ENCODE measurements around the gene GDF10. TPM values are rescaled to one million over a fixed set of nuclear protein-coding genes. Genes with fewer than 3 reads are reported as not detected.

The GDF10 gene
- total and polyA plus RNA-seq, 9 of the 15 experiments (the other 6 are each of a cell fraction or from before 2014, with no cell fraction given) = 0.03 to 0.20 (median 0.11) TPM; not detected in 6

- TF ChIP-seq HNRNPH1 (optimal IDR thresholded peaks at IDR 0.05; ENCODE audit: low read depth, low read length) (no peak), SAP30 (IDR thresholded peaks at IDR 0.05; ENCODE audit: borderline replicate concordance, insufficient read depth, low read depth, low read length, poor library complexity, severe bottlenecking) (no peak), BRF1 (IDR thresholded peaks at IDR 0.05; ENCODE audit: borderline replicate concordance, extremely low read depth, insufficient read length) (no peak), ZHX1 (conservative IDR thresholded peaks at IDR 0.05; ENCODE audit: low read length) (no peak), RBBP5 (IDR thresholded peaks at IDR 0.05; ENCODE audit: borderline replicate concordance, insufficient read depth, low read length, poor library complexity, severe bottlenecking) (no peak)
Observed at GRCh38 chr10:47333532-47333931, 33.5 kb downstream of the GDF10 start (continued).

GRCh38 chr10:47334466-47335295 is 34.7 kb downstream of the GDF10 start:
- Histone ChIP-seq H3K4me1 (replicated peaks in 1 of 2; ENCODE audit: control insufficient read depth in 2 of 2, insufficient read depth in 2 of 2, low read length in 2 of 2) (peaks cover 24 to 35% of the 10 kb centered on the region in 2 experiments), H3K27ac (ENCODE audit: extremely low read depth, low read depth, low read length) (no peak overlapping the region), H3K9ac (ENCODE audit: insufficient read depth in 1 of 2, low read depth in 2 of 2, low read length in 2 of 2) (no peak overlapping the region), H3K4me3 (no peak overlapping the region), H3K9me3 (replicated peaks; ENCODE audit: control insufficient read depth, insufficient read depth, low read depth, low read length) (no peaks in the 10 kb centered on the region), H3K27me3 (ENCODE audit: control insufficient read depth in 2 of 2, insufficient read depth in 2 of 2, low read length in 2 of 2) (no peaks in the 10 kb centered on the region; a peak in 1 of 5 replicates), H2AFZ (ENCODE audit: low read depth, low read length) (no peak overlapping the region), H3K36me3 (ENCODE audit: control insufficient read depth, insufficient read depth, low read length) (no peaks in the 10 kb centered on the region), H3K4me2 (ENCODE audit: insufficient read depth, low read length) (no peak overlapping the region), H3K9me1 (ENCODE audit: control insufficient read depth, insufficient read depth, low read length) (no peaks in the 10 kb centered on the region), H4K20me1 (replicated peaks; ENCODE audit: control insufficient read depth, insufficient read depth, low read length) (no peaks in the 10 kb centered on the region), H3K79me2 (ENCODE audit: control insufficient read depth, insufficient read depth, low read length) (no peaks in the 10 kb centered on the region)
- in situ Hi-C loops (cut with MboI) = no loop called here
- ChIA-PET POLR2A (interaction anchor here (0.7 kb wide), 2 partner anchors 30 to 259 kb away, joined by 3 read pairs; no protein-coding TSS in a partner anchor), CTCF (ENCODE audit: low intra/inter-chr PET ratio) (no interaction called here)
- WGBS (ENCODE audit: insufficient coverage, low coverage, missing lambda C conversion rate) = 42% methylated on average over 8 of the region's 8 CpGs
- no peak for FAIRE-seq
- ATAC-seq = no peak
- intact Hi-C loops (cut with micrococcal nuclease) = no loop called here
- DNase-seq (ENCODE audit: extremely low read depth in 1 of 4, low spot score in 3 of 4) = no peak
- BruUV-seq (replicated peaks) = no TSS peak
- no peak for TF ChIP-seq ZBTB2 (IDR thresholded peaks at IDR 0.05)
- no peak for TF ChIP-seq HMGXB4 (CRISPR knock-in tag; IDR thresholded peaks at IDR 0.05)
- TF ChIP-seq SIN3A (IDR thresholded peaks at IDR 0.05; ENCODE audit: borderline replicate concordance in 2 of 2, control insufficient read depth in 1 of 2, low read depth in 2 of 2, low read length in 2 of 2) = no peak

All from K562 (cell line).